PC-3 (cell line): Measurements from ENCODE around the gene ATXN1L. TPM values are rescaled to one million over a fixed set of nuclear protein-coding genes. Genes with fewer than 3 reads are reported as not detected.
A peak's percentile ranks its signal among the peaks of the same experiment; 100 is the strongest.

Source experiments
- ATAC-seq: fragments of 200-7000 bp; cut with Tn5 transposase; 2 replicates; pipeline ENCODE4 v1.9.1; 2020; ENCODE audit warnings: mild to moderate bottlenecking, moderate library complexity
- BruUV-seq: library from RNA; stranded (reverse); fragments of 400-500 nt; replicated peaks from 2 replicates; lab custom pipeline; 2021; lab: Mats Ljungman, UMichigan
- CTCF ChIA-PET: fragments of 300-600 bp; sonication (Branson Sonifier 250); formaldehyde crosslinking; loops from one replicate; lab custom pipeline; 2022; ENCODE audit warnings: antibody characterized with exemption; lab: Charles Lee
- POLR2A ChIA-PET: fragments of 300-600 bp; sonication (Branson Sonifier 250); formaldehyde crosslinking; loops from one replicate; lab custom pipeline; 2022; ENCODE audit warnings: antibody characterized with exemption; ENCODE audit not compliant: unreplicated experiment; lab: Charles Lee
- DNase-seq: peaks from one replicate; pipeline ENCODE4 v3.0.0-alpha.2; 2015
- H2AFZ ChIP-seq: fragments of 300-600 bp; sonication (generic); 2 replicates; pipeline ENCODE4 v1.6.0; 2016; ENCODE audit warnings: antibody characterized with exemption, low read length
- H3F3A ChIP-seq: fragments of 300-600 bp; sonication (generic); one replicate; pipeline ENCODE4 v1.6.0; 2017; ENCODE audit warnings: antibody characterized with exemption, low read length, control low read depth, mild to moderate bottlenecking; ENCODE audit not compliant: unreplicated experiment
- H3K27ac ChIP-seq: fragments of 300-600 bp; sonication (generic); 2 replicates; pipeline ENCODE4 v1.5.1; 2016; ENCODE audit warnings: mild to moderate bottlenecking, low read length
- H3K27me3 ChIP-seq: fragments of 300-600 bp; sonication (generic); 2 replicates; pipeline ENCODE4 v1.6.1; 2016; ENCODE audit warnings: low read length, mixed read lengths
- H3K36me3 ChIP-seq: fragments of 300-600 bp; sonication (generic); 2 replicates; pipeline ENCODE4 v1.6.1; 2016; ENCODE audit warnings: low read depth, mixed run types, low read length, mixed read lengths
- H3K4me1 ChIP-seq: fragments of 300-600 bp; sonication (generic); 2 replicates; pipeline ENCODE4 v1.5.1; 2016; ENCODE audit warnings: low read length; ENCODE audit not compliant: insufficient read depth
- H3K4me2 ChIP-seq: fragments of 300-600 bp; sonication (generic); 2 replicates; pipeline ENCODE4 v1.6.0; 2016; ENCODE audit warnings: low read length
- H3K4me3 ChIP-seq: fragments of 300-600 bp; sonication (generic); 2 replicates; pipeline ENCODE4 v1.5.1; 2016; ENCODE audit warnings: mild to moderate bottlenecking, low read length, mixed read lengths
- H3K79me2 ChIP-seq: fragments of 300-600 bp; sonication (generic); 2 replicates; pipeline ENCODE4 v1.6.1; 2017; ENCODE audit warnings: low read length, mixed read lengths
- H3K9ac ChIP-seq: fragments of 300-600 bp; sonication (generic); 2 replicates; pipeline ENCODE4 v1.6.0; 2016; ENCODE audit warnings: mild to moderate bottlenecking, low read length
- H3K9me2 ChIP-seq: fragments of 300-600 bp; sonication (generic); replicated peaks from 2 replicates; pipeline ENCODE4 v1.6.1; 2016; ENCODE audit warnings: mixed run types, low read length, mixed read lengths
- H3K9me3 ChIP-seq: fragments of 300-600 bp; sonication (generic); 2 replicates; pipeline ENCODE4 v1.6.1; 2016; ENCODE audit warnings: low read length, mixed read lengths
- H4K20me1 ChIP-seq: fragments of 300-600 bp; sonication (generic); 2 replicates; pipeline ENCODE4 v1.6.1; 2016; ENCODE audit warnings: low read length, mixed read lengths
- CTCF ChIP-seq: fragments of 300-600 bp; sonication (generic); conservative IDR thresholded peaks from 2 replicates; pipeline ENCODE4 v1.5.1; 2017; ENCODE audit warnings: antibody characterized with exemption, low read depth, mild to moderate bottlenecking, low read length
- EZH2 ChIP-seq: fragments of 300-600 bp; sonication (generic); IDR thresholded peaks from one replicate; pipeline ENCODE4 v1.6.1; 2017; ENCODE audit warnings: antibody characterized with exemption, mild to moderate bottlenecking, low read length; ENCODE audit not compliant: unreplicated experiment
- EZH2phosphoT487 ChIP-seq: fragments of 300-600 bp; sonication (generic); IDR thresholded peaks from 2 replicates; pipeline ENCODE4 v1.6.1; 2018; ENCODE audit warnings: mild to moderate bottlenecking, antibody characterized with exemption, low read length, borderline replicate concordance
- intact Hi-C: fragments of 100-400 bp; cut with micrococcal nuclease; formaldehyde crosslinking; loops from 2 replicates; pipeline ENCODE4 v1.9.0; 2023
- total RNA-seq: library from RNA; depleted of rRNA; stranded (reverse); fragments of >200 nt; gene quantifications from 2 replicates; pipeline ENCODE4 v1.2.3, GENCODE V29; 2014

The ATXN1L gene
- total RNA-seq, 1 experiment from 2014 or later, result 8.5 TPM

- ChIA-PET POLR2A (no interaction called here), CTCF (no interaction called here)
- H3K9me2 ChIP-seq, result no peaks in the 10 kb centered on the region
- BruUV-seq, result no TSS peak
- H3K4me3 ChIP-seq, result no peak overlapping the region
- no peak overlapping the region for H3K4me2 ChIP-seq
- peaks cover 5% of the 10 kb centered on the region; the same call in 1 of the 2 replicates for H3K4me1 ChIP-seq
- H3F3A ChIP-seq, result no peaks in the 10 kb centered on the region
- ATAC-seq (no peak), DNase-seq (no peak)
- intact Hi-C loops, result no loop called here
- no peak overlapping the region for H2AFZ ChIP-seq
- H3K79me2 ChIP-seq, result no peaks in the 10 kb centered on the region
- no peaks in the 10 kb centered on the region for H3K36me3 ChIP-seq
- no peaks in the 10 kb centered on the region for H3K27me3 ChIP-seq
- no peak overlapping the region for H3K27ac ChIP-seq
- TF ChIP-seq EZH2, result no peak
- TF ChIP-seq EZH2phosphoT487, result no peak
- no peak for TF ChIP-seq CTCF
- H3K9me3 ChIP-seq, result no peaks in the 10 kb centered on the region
- no peaks in the 10 kb centered on the region for H4K20me1 ChIP-seq
- H3K9ac ChIP-seq, result no peak overlapping the region
Observed at GRCh38 chr16:71878911-71879310, 33.1 kb downstream of the ATXN1L start.

DNA sequence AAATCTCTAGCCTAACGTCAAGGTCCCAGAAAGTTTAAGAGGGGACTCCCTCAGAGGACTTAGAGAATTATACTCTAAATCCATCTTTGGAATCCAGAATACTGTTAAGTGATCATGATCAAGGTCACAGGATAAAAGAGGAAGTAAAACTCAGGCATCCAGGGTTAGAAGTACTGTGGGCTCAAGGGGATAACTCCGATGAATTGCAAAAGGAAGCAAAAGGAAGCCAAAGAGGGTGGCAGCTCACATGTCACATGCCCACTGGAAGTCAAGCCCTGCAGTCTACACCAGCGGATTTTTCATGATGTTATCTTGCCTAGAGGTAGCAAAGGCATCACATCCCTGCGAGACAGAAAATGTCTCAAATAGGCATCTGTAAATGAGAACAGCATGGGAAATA lies 34.4 kb downstream of the ATXN1L start:
- Histone ChIP-seq H3K9ac (no peak overlapping the region), H3K4me2 (no peak overlapping the region), H3K36me3 (no peaks in the 10 kb centered on the region), H3K9me2 (no peaks in the 10 kb centered on the region), H3F3A (no peaks in the 10 kb centered on the region), H2AFZ (no peak overlapping the region), H3K4me3 (no peak overlapping the region), H3K27ac (no peak overlapping the region), H4K20me1 (no peaks in the 10 kb centered on the region), H3K27me3 (no peaks in the 10 kb centered on the region), H3K79me2 (no peaks in the 10 kb centered on the region), H3K9me3 (no peaks in the 10 kb centered on the region), H3K4me1 (peaks cover 5% of the 10 kb centered on the region; the same call in 1 of the 2 replicates)
- TF ChIP-seq CTCF (no peak), EZH2 (no peak), EZH2phosphoT487 (no peak)
- DNase-seq, result no peak
- no TSS peak for BruUV-seq
- CTCF ChIA-PET, result no interaction called here
- no peak for ATAC-seq
- POLR2A ChIA-PET, result no interaction called here
- intact Hi-C loops, result loop anchor here (5.0 to 10.0 kb wide), 4 partner anchors 33 to 158 kb away; partner anchors contain the start of genes ATXN1L and PHLPP2

DNA sequence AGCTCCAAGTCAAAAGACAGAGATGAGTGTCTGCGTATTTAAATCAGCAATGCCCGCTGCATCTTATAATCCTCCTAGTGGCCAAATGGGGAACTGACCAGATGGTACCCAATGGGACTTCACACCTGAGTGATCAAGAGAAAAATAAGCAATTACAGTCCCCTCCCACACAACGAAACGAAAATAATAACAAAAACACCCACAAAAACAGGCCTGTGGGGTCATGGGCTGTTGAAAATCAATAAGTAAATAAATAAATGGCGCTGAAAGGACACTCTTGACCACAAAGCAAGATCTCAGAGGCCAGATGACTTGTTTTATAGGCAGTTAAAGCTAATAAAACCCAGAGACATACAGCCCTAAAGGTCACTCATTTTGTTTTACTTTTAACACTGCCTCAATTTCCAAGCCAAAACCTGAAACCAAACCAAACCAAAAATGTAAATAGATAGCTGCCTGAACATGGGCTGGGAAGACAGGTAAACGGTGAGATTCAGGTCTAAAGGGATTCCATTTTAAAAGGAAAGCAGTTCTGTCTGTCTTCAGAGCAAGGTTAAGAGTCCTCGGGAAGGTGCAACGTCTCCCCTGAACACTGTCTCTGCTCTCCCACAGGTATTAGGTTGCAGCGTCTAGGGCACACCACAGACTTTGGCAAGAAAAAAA lies 36.9 kb downstream of the ATXN1L start:
- no peaks in the 10 kb centered on the region for H3K36me3 ChIP-seq
- TF ChIP-seq CTCF, result peak; percentile 76
- no peak for TF ChIP-seq EZH2phosphoT487
- H3K79me2 ChIP-seq, result no peaks in the 10 kb centered on the region
- intact Hi-C loops, result loop anchor here (2.0 to 10.0 kb wide), 5 partner anchors 35 to 160 kb away; partner anchors contain the start of genes AP1G1, ATXN1L and PHLPP2
- no peaks in the 10 kb centered on the region for H4K20me1 ChIP-seq
- 0 out of 2 replicates have a peak overlapping the region, but pooled peaks have one; percentile 4 for H3K9ac ChIP-seq
- H3K4me1 ChIP-seq, result peaks cover 5% of the 10 kb centered on the region; the same call in 1 of the 2 replicates
- peak overlapping the region; percentile 100 for H2AFZ ChIP-seq
- ATAC-seq, result peak; percentile 44
- CTCF ChIA-PET, result interaction anchor here (1.1 to 1.3 kb wide), 2 partner anchors 36 to 79 kb away, joined by 3 to 10 read pairs; partner anchors contain the start of gene ATXN1L
- peak overlapping the region; percentile 98 for H3K4me2 ChIP-seq
- H3K9me2 ChIP-seq, result no peaks in the 10 kb centered on the region
- H3K9me3 ChIP-seq, result no peaks in the 10 kb centered on the region
- peak; percentile 81 for DNase-seq
- BruUV-seq, result TSS peak; percentile 43
- no peaks in the 10 kb centered on the region for H3F3A ChIP-seq
- H3K4me3 ChIP-seq, result peak overlapping the region; percentile 88
- no peak overlapping the region for H3K27ac ChIP-seq
- POLR2A ChIA-PET, result interaction anchor here (0.6 kb wide), 1 partner anchor 18 kb away, joined by 3 read pairs; no protein-coding TSS in a partner anchor
- H3K27me3 ChIP-seq, result no peaks in the 10 kb centered on the region
